ENCODE data around the gene MRPL24. TPM values are rescaled to one million over a fixed set of nuclear protein-coding genes. Genes with fewer than 3 reads are reported as not detected.

MRPL24 gene
- total RNA-seq, 1 experiment from 2014 or later, result 27.3 TPM

- Histone ChIP-seq H2BK15ac (ENCODE audit: low read depth, low read length) (no peak overlapping the region), H3K27ac (ENCODE audit: insufficient read length, low read depth, low read length) (no peak overlapping the region), H3T11ph (ENCODE audit: low read length) (no peak overlapping the region), H3K4me1 (ENCODE audit: insufficient read depth, low read length) (peaks cover 17% of the 10 kb centered on the region; the same call in 1 of the 2 replicates), H3K79me1 (ENCODE audit: insufficient read depth, low read depth, low read length, poor library complexity, severe bottlenecking) (no peaks in the 10 kb centered on the region), H3K23me2 (ENCODE audit: insufficient read length, low read depth, low read length, poor library complexity, severe bottlenecking) (peaks cover 39% of the 10 kb centered on the region), H2BK5ac (ENCODE audit: insufficient read length, low read length) (no peak overlapping the region), H4K8ac (replicated peaks; ENCODE audit: insufficient read length, low read depth, low read length) (no peak overlapping the region), H3K4me2 (ENCODE audit: insufficient read depth, insufficient read length, low read length) (peak overlapping the region; percentile 83), H4K91ac (ENCODE audit: insufficient read length, low read depth, low read length) (no peak overlapping the region), H4K5ac (ENCODE audit: insufficient read length, low read depth, low read length) (no peak overlapping the region), H2AK5ac (ENCODE audit: insufficient read length, low read length) (no peak overlapping the region), H2AFZ (ENCODE audit: low read length) (no peak overlapping the region), H3K14ac (ENCODE audit: insufficient read depth, low read length) (peak overlapping the region; percentile 27; the same call in 1 of the 2 replicates), H3K56ac (ENCODE audit: insufficient read length, low read depth, low read length) (no peak overlapping the region), H3K79me2 (ENCODE audit: insufficient read depth, low read length) (no peaks in the 10 kb centered on the region), H2BK12ac (ENCODE audit: insufficient read length, low read depth, low read length) (no peak overlapping the region), H4K20me1 (ENCODE audit: control insufficient read depth, insufficient read depth, insufficient read length) (no peaks in the 10 kb centered on the region), H3K18ac (ENCODE audit: insufficient read length, low read depth, low read length) (peak overlapping the region; percentile 39), H3K23ac (ENCODE audit: insufficient read length, low read depth, low read length) (no peak overlapping the region), H3K27me3 (ENCODE audit: insufficient read depth, low read length) (peaks cover 3% of the 10 kb centered on the region; the same call in 1 of the 2 replicates), H3K9me3 (ENCODE audit: control insufficient read depth, low read depth, low read length) (no peaks in the 10 kb centered on the region), H2BK120ac (ENCODE audit: low read depth, low read length, poor library complexity, severe bottlenecking) (no peak overlapping the region), H3K9ac (ENCODE audit: extremely low read depth, insufficient read length, low read length) (peak overlapping the region; percentile 3), H3K4ac (ENCODE audit: low read depth, low read length) (no peak overlapping the region), H2BK20ac (ENCODE audit: low read depth, low read length, poor library complexity, severe bottlenecking) (no peak overlapping the region)
- H3K4me3 Mint-ChIP-seq, result peak overlapping the region; percentile 74 to 91
- peaks cover 32% of the 10 kb centered on the region for H3K27me3 Mint-ChIP-seq (ENCODE audit: low read depth)
- peak; percentile 82 for DNase-seq
- H3K27ac Mint-ChIP-seq, result peak overlapping the region; percentile 97 to 99 (median 98)
- no peak for TF ChIP-seq CTCF (conservative IDR thresholded peaks at IDR 0.05)
- H3K9me3 Mint-ChIP-seq, result no peaks in the 10 kb centered on the region; a peak in 1 of 5 replicates
- peaks cover 2 to 11% (median 5%) of the 10 kb centered on the region in 3 experiments; a peak in 6 of 7 replicates for H3K36me3 Mint-ChIP-seq (ENCODE audit: insufficient read depth in 1 of 3, low read depth in 3 of 3)
- peaks cover 73 to 77% of the 10 kb centered on the region in 2 experiments for H3K4me1 Mint-ChIP-seq
- WGBS (ENCODE audit: extremely low coverage, insufficient read length, low lambda C conversion rate), result no CpG with 5 or more reads among the region's 29 CpGs
Observed at GRCh38 chr1:156706657-156707416, 34.1 kb downstream of the MRPL24 start.
